ENCODE results near the gene CACNA1C.
"Not testable (repeated sequence)": the region's sequence is repeated elsewhere in the genome, so short reads cannot be mapped to it uniquely, and the experiment has no call there.

CACNA1C gene

GRCh38 chr12:2076728-2077127 is 23.9 kb downstream of the CACNA1C start:
- no peak for DNase-seq

GRCh38 chr12:2080604-2081003 is 27.8 kb downstream of the CACNA1C start:
- no peak for DNase-seq

- DNase-seq, result no peak
Observed at GRCh38 chr12:2082321-2082720, 29.5 kb downstream of the CACNA1C start.

DNA sequence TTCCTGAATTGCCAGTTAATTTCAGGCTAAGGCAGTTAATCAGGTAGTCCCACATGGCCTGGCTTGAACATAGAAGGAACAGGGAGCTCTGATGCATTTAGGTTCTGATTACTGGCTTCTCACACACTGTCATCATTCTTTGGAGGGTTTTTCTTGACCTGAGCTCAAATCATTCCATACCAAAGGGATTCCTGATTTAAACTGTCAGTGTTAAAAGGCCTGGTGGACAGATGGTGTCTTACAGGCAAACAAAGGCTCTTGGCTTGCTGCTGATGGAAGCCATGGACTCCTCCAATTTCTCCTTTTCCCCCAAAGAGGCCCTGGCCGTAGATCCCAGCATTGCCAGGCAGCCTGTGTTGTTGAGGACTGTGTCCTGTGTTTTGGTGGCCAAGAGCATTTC is 30.2 kb downstream of the CACNA1C start:
- no peak for DNase-seq

GRCh38 chr12:2083561-2083960 is 30.8 kb downstream of the CACNA1C start:
- DNase-seq, result no peak

- DNase-seq, result no peak
Observed at GRCh38 chr12:2084553-2085296, 31.9 kb downstream of the CACNA1C start.

- no peak for DNase-seq
Observed at GRCh38 chr12:2092354-2092753, 39.6 kb downstream of the CACNA1C start.

DNA sequence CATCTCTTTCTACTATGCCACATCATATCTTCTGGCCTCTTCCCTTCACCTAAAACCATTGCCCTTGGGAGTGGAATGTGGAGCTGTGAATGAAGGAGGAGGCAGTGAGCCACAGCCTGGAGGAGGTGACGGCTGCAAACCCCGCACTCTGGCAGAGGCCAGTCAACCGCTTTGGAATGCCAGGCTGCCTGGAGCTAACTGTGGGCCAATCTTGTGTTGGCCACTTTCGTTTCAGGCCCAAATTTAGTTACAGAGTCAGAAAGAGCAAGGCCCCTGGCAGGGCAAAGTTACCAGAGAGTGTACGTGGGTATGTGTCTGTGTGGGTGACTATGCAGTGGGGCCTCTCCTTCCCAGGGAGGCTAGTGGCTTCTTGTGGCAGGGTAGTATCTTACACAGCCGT is 40.1 kb downstream of the CACNA1C start:
- no peak for DNase-seq

GRCh38 chr12:2094597-2094996 is 41.8 kb downstream of the CACNA1C start:
- DNase-seq, result no peak

GRCh38 chr12:2095878-2096277 is 43.1 kb downstream of the CACNA1C start:
- DNase-seq, result no peak

DNA sequence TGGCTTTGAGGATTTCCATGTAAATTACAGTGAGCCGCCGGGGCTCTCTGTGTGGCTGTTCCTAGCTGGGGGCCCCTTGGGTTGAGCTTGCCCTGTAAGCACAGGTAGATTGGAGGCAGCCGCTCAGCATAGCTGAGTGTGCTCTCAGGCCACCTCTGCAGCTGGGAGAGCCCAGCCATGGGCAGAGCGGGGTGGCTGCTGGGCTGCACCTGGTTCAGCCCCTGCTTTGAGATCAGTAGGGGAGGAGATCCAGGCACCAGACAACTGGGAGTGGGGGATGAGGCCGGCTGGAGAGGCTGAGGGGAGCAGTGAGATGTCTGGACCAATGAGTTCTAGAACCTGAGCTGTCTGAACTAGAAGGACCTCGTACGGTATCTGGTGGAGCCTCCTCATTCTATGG is 44.8 kb downstream of the CACNA1C start:
- no peak for DNase-seq

- DNase-seq, result no peak
Observed at GRCh38 chr12:2098852-2099251, 46.1 kb downstream of the CACNA1C start.

DNA sequence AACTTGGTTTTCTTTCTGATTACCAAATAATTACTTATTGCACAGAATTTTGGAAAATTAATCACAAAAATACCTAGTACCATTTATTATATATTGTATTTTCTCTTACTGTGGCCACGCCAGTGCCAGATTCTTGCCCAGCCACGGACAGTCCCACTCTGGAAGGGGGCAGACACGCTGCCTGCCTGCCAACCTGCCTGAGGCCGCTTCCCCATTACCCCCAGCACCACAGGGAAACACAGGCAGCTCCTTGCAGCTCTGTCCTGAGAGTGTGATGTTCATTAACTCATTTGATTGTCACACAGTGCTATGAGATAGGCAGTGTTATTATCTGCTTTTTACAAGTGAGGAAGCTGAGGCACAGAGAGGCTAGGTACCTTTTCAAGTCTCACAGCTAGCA is 46.8 kb downstream of the CACNA1C start:
- no peak for DNase-seq

- DNase-seq, result no peak
Observed at GRCh38 chr12:2101359-2101758, 48.6 kb downstream of the CACNA1C start.

- DNase-seq, result no peak
Observed at GRCh38 chr12:2101771-2102170, 49.0 kb downstream of the CACNA1C start.

- DNase-seq, result not testable (repeated sequence)
Observed at GRCh38 chr12:2102736-2103135, 49.9 kb downstream of the CACNA1C start.

DNA sequence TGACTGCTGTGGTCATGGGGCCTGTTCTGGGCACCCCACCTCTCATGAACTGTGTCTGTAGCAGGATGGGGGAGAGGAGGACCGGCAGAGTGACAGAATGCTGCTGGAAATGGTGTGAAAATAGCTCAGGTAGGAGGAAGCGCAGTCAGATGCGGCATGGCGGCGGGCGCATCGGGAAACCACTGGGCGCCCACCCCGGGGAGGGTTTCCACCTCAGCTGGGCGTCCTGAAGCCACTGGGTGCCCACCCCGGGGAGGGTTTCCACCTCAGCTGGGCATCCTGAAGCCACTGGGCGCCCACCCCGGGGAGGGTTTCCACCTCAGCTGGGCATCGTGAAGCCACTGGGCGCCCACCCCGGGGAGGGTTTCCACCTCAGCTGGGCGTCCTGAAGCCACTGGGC is 52.6 kb downstream of the CACNA1C start:
- DNase-seq, result not testable (repeated sequence)

- no peak for DNase-seq
Observed at GRCh38 chr12:2108166-2108565, 55.4 kb downstream of the CACNA1C start.

DNA sequence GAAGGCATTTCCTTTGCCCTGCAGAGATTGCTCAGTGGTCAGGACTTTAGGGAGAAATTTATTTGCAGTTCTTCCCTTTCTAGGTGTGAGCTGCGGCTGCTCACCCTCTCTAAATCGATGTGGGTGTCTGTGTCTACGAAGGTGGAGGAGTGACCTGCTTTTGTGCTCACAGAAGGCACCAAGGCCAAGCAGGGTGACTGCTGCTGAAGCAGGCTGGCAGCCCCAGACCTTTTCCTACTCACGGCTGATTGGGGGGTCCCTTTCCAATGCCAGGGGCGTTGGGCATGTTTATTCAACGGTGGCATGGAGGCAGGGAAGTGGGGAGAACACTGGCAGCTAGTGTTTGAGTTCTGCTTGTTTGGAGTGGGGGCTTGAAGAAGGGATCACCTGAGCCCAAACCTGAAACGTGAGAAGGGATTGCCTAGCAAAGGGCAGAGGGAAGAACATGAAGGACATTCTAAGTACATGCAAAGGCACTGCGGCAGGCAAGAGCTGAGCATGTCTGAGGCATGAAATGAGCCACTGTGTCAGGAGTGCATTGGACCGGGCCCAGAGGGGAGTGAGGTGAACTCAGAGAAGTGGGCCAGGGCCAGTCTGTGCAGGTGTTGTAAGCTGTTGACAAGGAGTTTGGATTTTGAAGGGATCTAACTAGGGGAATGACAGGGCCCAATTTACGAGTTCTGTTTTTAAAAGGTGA is 56.3 kb downstream of the CACNA1C start:
- DNase-seq, result no peak

GRCh38 chr12:2110127-2110526 is 57.3 kb downstream of the CACNA1C start:
- no peak for DNase-seq

- DNase-seq, result no peak
Observed at GRCh38 chr12:2110849-2111566, 58.2 kb downstream of the CACNA1C start.

GRCh38 chr12:2111826-2112225 is 59.0 kb downstream of the CACNA1C start:
- DNase-seq, result no peak

- no peak for DNase-seq
Observed at GRCh38 chr12:2112401-2112800, 59.6 kb downstream of the CACNA1C start.

Measured in NCI-H526 (cell line).